LHCN-M2 (cell line): ENCODE measurements around the gene TRIM48. TPM values are rescaled to one million over a fixed set of nuclear protein-coding genes. Genes with fewer than 3 reads are reported as not detected.
"Not testable (repeated sequence)": the region's sequence is repeated elsewhere in the genome, so short reads cannot be mapped to it uniquely, and the experiment has no call there.

Source experiments
- DNase-seq: peaks from one replicate; pipeline ENCODE4 v3.0.0-alpha.2; 2012; ENCODE audit warnings: low read depth
- polyA plus RNA-seq: library from polyadenylated mRNA; unstranded; fragments of >200 nt; gene quantifications from one replicate; pipeline ENCODE4 v1.2.1, GENCODE V29; 2012; ENCODE audit warnings: missing spikeins
- total RNA-seq: library from RNA; depleted of rRNA; stranded (reverse); fragments of >200 nt; gene quantifications from 2 replicates; pipeline ENCODE4 v1.2.3, GENCODE V29; 2014; rRNA removed

TRIM48 gene, protein sequence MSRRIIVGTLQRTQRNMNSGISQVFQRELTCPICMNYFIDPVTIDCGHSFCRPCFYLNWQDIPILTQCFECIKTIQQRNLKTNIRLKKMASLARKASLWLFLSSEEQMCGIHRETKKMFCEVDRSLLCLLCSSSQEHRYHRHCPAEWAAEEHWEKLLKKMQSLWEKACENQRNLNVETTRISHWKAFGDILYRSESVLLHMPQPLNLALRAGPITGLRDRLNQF
- not detected in 2 replicates for total RNA-seq
- polyA plus RNA-seq: not detected

DNA sequence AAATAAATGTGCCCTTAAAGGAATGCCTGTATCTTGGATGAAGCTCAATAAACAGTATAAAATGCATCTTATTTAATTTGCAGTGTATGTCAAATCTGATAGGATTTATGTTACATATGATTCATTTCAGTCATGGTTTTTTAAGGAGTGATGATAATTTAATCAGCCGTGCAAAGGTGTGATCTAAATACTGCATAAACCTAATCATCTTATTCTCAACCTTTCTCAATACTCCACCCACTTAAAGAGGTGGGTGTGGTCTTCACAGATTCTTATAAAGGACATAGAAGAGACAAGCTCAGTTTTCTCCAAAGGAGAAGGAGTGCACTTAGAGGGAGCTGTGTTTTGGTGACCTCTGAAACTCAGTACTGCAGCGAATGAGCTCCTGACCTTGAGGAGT, at the start of gene TRIM48:
TRIM48 (plus strand) TSS at position 301 of the 400 bp plus-strand sequence. CDS start 113 bp downstream, outside the sequence.
- not testable (repeated sequence) for DNase-seq

DNA sequence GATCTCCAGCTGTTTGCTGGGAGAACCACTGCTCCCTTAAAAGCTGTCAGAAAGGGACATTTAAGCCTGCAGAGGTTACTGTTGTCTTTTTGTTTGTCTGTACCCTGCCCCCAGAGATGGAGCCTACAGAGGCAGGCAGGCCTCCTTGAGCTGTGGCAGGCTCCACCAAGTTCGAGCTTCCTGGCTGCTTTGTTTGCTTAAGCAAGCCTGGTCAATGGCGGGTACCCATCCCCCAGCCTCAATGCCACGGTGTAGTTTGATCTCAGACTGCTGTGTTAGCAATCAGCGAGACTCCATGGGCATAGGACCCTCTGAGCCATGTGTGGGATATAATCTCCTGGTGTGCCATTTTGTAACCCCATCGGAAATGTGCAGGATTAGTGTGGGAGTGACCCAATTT, 23.6 kb upstream of the TRIM48 start:
- not testable (repeated sequence) for DNase-seq

DNA sequence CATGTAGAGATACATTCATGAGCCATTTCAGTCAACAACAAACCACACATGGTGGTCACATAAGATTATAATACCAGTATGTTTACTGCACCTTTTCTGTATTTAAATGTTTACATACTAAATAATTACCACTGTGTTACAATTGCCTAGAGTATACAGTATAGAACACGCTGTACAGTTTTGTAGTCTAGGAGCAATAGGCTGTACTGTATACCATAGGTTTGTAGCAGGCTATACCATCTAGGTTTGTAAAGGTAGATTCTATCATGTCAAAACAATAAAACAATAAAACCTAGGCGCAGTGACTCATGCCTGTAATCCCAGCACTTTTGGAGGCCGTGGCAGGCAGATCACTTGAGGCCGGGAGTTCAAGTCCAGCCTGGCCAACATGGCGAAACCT, 1.1 kb downstream of the TRIM48 start:
- no peak for DNase-seq

Other genes starting within 250 kb of the TRIM48 start
- not detected in 2 replicates for gene OR4A16, start 81.0 kb downstream of the TRIM48 start, total RNA-seq
- not detected in 2 replicates for gene OR4A15, start 105.8 kb downstream of the TRIM48 start, total RNA-seq